Activated CD8-positive, alpha-beta memory T cell treated with anti-CD3 and anti-CD28 coated beads, Interleukin-2, amount 10 ng/mL, durations not matched to agents 7 days and 5 days (primary cell): ENCODE measurements around the gene DNAJC2. TPM values are rescaled to one million over a fixed set of nuclear protein-coding genes. Genes with fewer than 3 reads are reported as not detected.

ENCODE experiments used
- ATAC-seq: fragments of 150-1000 bp; cut with Tn5 transposase; one replicate; pipeline ENCODE4 v1.10.0; 2021; ENCODE audit warnings: moderate library complexity
- CTCF ChIA-PET: fragments of 350-600 bp; sonication (Branson Sonifier 250); formaldehyde crosslinking; loops from one replicate; lab custom pipeline; 2021; ENCODE audit warnings: antibody characterized with exemption; lab: Charles Lee
- DNase-seq: peaks from one replicate; pipeline ENCODE4 v3.0.0-alpha.2; 2020
- H3K27ac Mint-ChIP-seq: one replicate; pipeline ENCODE4 v1.8.0; 2021; ENCODE audit warnings: mild to moderate bottlenecking, mixed read lengths
- H3K27me3 Mint-ChIP-seq: one replicate; pipeline ENCODE4 v1.8.0; 2021; ENCODE audit warnings: mixed read lengths
- H3K36me3 Mint-ChIP-seq: one replicate; pipeline ENCODE4 v1.8.0; 2021; ENCODE audit warnings: mild to moderate bottlenecking, mixed read lengths
- H3K4me1 Mint-ChIP-seq: one replicate; pipeline ENCODE4 v1.8.0; 2021; ENCODE audit warnings: mixed read lengths
- H3K4me3 Mint-ChIP-seq: one replicate; pipeline ENCODE4 v1.8.0; 2021; ENCODE audit warnings: mild to moderate bottlenecking, moderate library complexity, mixed read lengths
- H3K9me3 Mint-ChIP-seq: one replicate; pipeline ENCODE4 v1.8.0; 2022; ENCODE audit warnings: low read depth, mixed read lengths
- total RNA-seq, 2 experiments: library from RNA; stranded (reverse); gene quantifications; one replicate each; pipeline ENCODE4 v1.2.3, GENCODE V29; 2021

The DNAJC2 gene, protein sequence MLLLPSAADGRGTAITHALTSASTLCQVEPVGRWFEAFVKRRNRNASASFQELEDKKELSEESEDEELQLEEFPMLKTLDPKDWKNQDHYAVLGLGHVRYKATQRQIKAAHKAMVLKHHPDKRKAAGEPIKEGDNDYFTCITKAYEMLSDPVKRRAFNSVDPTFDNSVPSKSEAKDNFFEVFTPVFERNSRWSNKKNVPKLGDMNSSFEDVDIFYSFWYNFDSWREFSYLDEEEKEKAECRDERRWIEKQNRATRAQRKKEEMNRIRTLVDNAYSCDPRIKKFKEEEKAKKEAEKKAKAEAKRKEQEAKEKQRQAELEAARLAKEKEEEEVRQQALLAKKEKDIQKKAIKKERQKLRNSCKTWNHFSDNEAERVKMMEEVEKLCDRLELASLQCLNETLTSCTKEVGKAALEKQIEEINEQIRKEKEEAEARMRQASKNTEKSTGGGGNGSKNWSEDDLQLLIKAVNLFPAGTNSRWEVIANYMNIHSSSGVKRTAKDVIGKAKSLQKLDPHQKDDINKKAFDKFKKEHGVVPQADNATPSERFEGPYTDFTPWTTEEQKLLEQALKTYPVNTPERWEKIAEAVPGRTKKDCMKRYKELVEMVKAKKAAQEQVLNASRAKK
- 10 to 100 TPM; 29.8 to 36.8 TPM for total RNA-seq

DNA sequence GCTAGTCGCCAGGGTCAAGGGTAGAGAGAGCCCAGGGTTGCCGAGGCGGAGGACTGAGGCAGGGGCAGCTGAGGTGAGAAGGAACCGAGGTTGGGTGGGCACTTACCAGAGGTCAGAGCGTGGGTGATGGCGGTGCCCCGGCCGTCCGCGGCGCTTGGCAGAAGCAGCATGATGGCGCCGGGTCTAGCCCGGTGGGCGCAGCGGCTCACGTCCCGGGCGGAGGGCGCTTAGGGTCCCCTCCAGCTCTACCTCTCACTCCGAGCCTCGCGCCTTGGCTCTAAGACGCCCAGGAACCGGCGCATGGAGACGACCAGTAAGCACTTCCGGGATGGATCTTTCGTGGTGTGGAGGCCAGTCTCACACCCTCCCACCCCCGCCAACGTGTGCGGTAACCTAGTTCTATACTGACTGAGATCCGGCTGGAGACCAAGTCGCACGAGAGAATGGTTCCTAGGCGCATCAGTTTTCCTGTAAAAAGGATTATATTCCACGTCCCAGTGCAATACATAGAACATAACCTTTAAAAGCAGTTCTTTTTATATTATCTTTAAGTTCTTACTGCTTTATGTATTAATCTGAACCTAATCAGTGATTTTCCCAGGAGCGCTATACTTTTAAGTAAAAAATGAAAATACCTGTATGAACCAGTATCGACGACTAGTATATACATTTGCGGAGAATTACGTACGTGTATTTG is at the start of gene DNAJC2:
TSS of gene DNAJC2 (minus strand) at position 315 of the 697 bp plus-strand sequence. CDS start at position 170, 145 bp downstream.
- CTCF ChIA-PET, result no interaction called here
- no peaks in the 10 kb centered on the region for H3K9me3 Mint-ChIP-seq

DNA sequence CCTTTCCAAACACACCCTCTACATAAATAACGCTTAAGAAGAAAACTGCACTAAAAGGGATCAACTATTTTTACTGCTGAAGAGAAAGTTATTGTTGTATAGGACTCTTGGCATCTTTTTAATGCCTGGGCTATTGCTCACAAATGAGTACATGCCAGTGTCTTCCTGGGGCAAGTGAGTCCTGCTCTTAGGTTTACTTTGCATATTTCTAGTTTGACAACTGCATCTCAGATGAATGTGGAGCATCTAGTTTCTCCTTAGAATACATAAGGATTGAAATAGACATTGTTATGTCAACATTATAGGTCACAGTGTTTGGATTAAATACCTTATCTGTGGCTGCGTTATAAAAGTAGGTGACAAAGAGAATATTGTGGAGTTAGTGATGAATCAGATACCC is 47.4 kb upstream of the DNAJC2 start:
- no peak overlapping the region for H3K4me3 Mint-ChIP-seq
- CTCF ChIA-PET, result no interaction called here
- H3K27ac Mint-ChIP-seq, result no peak overlapping the region
- no peak for ATAC-seq
- H3K27me3 Mint-ChIP-seq, result peaks cover 9% of the 10 kb centered on the region
- DNase-seq, result no peak
- no peaks in the 10 kb centered on the region for H3K36me3 Mint-ChIP-seq
- H3K9me3 Mint-ChIP-seq, result no peaks in the 10 kb centered on the region
- no peaks in the 10 kb centered on the region for H3K4me1 Mint-ChIP-seq

More for the DNA sequence above, at the start of gene DNAJC2:
- ATAC-seq (peak; percentile 90), DNase-seq (peak; percentile 92)
- Mint-ChIP-seq H3K36me3 (peaks cover 31% of the 10 kb centered on the region), H3K27ac (peak within 1 kb of the TSS; percentile 99), H3K4me3 (peak within 1 kb of the TSS; percentile 90), H3K27me3 (no peaks in the 10 kb centered on the region), H3K4me1 (peaks cover 58% of the 10 kb centered on the region)

DNA sequence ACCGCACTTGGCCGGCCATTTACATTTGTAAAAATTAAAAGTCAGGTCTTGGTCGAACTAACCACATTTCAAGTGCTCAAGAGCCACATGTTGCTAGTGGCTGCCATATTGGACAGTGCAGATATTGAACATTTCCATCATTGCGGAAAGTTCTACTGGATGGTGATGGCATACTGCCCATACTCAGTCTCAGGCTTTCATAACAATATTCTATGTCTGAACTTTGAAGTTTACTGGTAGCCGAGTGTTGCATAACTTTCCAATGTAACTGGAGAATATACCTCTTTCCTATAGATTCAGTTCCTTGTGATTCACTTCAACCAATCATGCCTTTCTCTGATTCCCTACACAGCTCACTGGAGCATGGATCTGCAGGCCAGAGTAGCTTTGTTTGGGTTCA is 46.6 kb upstream of the DNAJC2 start:
- CTCF ChIA-PET, result no interaction called here
- H3K4me1 Mint-ChIP-seq, result no peaks in the 10 kb centered on the region
- ATAC-seq, result no peak

DNA sequence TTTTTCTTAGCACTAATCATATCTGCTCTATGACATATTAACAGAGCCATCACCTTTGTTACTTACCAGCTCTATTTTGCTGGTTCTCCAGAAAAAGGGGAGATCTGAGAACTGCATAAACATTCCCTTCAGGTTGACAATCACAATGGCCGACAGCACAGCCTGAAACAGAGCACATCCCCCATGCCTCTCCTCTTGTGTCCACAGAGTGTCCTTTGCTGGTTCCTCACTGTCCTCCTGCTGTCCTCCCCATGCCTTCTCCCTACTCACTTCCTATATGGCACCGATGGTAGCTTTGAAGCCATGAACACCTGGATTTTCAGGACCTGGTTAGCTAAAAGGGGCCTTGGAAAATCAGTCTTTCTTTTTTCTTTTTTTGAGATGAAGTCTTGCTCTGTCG is 44.7 kb upstream of the DNAJC2 start:
- no peak overlapping the region for H3K27ac Mint-ChIP-seq
- DNase-seq (no peak), ATAC-seq (no peak)
- H3K27me3 Mint-ChIP-seq, result peaks cover 9% of the 10 kb centered on the region
- no peaks in the 10 kb centered on the region for H3K9me3 Mint-ChIP-seq
- CTCF ChIA-PET, result no interaction called here
- H3K36me3 Mint-ChIP-seq, result no peaks in the 10 kb centered on the region
- H3K4me1 Mint-ChIP-seq, result no peaks in the 10 kb centered on the region
- no peak overlapping the region for H3K4me3 Mint-ChIP-seq

More for the DNA sequence above, 46.6 kb upstream of the DNAJC2 start:
- Mint-ChIP-seq H3K27ac (no peak overlapping the region), H3K27me3 (peaks cover 9% of the 10 kb centered on the region), H3K9me3 (no peaks in the 10 kb centered on the region), H3K36me3 (no peaks in the 10 kb centered on the region), H3K4me3 (no peak overlapping the region)
- DNase-seq, result no peak

DNA sequence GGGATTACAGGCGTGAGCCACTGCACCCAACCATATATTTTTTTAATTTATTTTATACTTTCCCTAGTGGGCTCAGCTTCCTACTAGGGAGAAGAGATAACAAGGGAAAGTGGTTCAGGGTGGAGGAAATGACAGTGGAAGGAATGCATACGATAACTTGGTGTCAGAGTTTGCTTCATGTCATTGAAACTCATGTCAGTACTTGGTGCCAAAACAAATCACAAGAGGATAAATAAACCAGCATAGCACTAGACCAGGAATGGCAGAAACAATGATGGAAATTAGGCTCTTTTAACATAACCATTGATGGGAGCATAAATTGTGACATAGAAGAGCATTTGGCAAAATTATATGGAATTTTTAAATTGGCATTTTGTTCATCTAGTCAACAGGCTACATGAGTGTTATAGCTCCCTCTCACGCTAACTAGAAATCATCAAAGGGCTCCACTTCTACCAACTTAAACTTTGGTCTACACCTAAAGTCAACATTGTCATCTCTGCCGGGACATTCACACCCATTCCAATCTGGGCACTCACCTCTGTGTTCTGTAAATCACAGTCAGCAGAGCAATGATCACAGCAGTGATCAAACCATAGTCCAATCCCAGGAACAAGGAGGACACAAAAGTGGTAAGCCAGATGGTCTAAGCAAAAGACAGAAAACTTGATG is 44.0 kb upstream of the DNAJC2 start:
- Mint-ChIP-seq H3K9me3 (no peaks in the 10 kb centered on the region), H3K4me1 (no peaks in the 10 kb centered on the region), H3K4me3 (no peak overlapping the region), H3K27ac (no peak overlapping the region), H3K36me3 (no peaks in the 10 kb centered on the region), H3K27me3 (peaks cover 9% of the 10 kb centered on the region)
- ATAC-seq (no peak), DNase-seq (no peak)
- CTCF ChIA-PET, result no interaction called here

DNA sequence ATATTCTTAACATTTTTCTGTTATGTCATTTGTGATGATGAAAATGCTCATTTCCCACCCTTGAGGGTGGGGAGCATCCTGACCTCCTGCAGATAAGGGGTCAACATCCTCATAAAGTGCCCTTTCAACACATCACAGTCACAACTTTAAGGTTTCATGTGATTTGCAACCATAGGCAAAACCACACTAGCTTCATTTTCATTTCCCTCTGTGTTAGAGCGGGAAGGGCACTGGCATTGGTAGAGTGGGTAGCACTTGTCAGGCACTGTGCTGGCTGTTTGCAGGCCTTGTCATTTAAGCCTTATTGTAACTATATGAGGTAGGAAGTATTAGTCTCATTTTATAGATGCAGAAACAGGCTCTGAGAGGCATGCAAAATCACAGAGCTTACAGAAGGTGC is 42.7 kb upstream of the DNAJC2 start:
- Mint-ChIP-seq H3K36me3 (no peaks in the 10 kb centered on the region), H3K27me3 (peaks cover 6% of the 10 kb centered on the region), H3K4me1 (no peaks in the 10 kb centered on the region), H3K27ac (no peak overlapping the region), H3K4me3 (no peak overlapping the region), H3K9me3 (no peaks in the 10 kb centered on the region)
- DNase-seq (no peak), ATAC-seq (no peak)
- CTCF ChIA-PET, result no interaction called here

DNA sequence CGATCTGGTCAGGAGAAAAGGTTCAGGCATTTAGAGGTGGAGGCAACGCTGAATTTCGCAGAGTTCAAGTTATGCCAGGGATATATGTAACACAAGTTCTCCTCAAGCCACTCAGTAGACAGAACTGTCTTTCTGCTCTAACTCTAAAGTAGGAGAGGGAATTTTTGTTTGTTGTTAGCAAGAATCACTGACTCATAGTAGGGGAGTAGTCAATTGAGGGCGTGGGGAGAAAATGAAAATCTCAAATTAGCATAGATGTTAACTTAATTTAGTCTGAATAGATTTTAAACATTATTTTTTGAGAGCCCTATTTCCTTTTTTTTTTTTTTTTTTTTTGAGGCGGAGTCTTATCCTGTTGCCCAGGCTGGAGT is 37.5 kb upstream of the DNAJC2 start:
- CTCF ChIA-PET, result no interaction called here
- H3K27me3 Mint-ChIP-seq, result peaks cover 12% of the 10 kb centered on the region
- H3K9me3 Mint-ChIP-seq, result no peaks in the 10 kb centered on the region
- H3K27ac Mint-ChIP-seq, result no peak overlapping the region
- no peaks in the 10 kb centered on the region for H3K4me1 Mint-ChIP-seq
- H3K36me3 Mint-ChIP-seq, result no peaks in the 10 kb centered on the region
- DNase-seq (no peak), ATAC-seq (no peak)
- no peak overlapping the region for H3K4me3 Mint-ChIP-seq

DNA sequence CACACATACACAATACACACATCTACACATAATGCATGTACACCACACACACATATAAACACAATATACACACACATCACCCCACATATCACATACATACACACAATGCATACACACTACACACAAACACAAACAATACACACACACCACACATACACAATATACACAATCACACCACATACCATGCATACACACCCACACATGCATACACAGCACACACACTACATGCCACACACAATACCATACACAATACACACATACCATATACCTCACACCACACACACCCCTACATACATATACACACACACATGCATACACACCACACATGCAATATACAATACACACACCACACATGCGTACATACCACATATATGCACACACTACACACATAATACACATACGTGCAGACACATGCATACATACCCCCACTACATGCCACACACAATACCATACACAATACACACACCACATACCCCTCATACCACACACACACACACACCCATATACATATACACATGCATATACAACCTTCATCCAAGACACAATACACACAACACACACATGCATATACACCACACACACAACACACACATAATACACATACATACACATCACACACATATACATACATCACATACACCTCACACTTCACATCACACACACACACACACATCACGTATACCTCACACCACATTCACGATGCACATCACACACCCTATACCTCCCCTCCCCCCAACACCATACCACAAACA is 36.9 kb upstream of the DNAJC2 start:
- no peaks in the 10 kb centered on the region for H3K9me3 Mint-ChIP-seq
- ATAC-seq, result no peak
- H3K4me3 Mint-ChIP-seq, result no peak overlapping the region

DNA sequence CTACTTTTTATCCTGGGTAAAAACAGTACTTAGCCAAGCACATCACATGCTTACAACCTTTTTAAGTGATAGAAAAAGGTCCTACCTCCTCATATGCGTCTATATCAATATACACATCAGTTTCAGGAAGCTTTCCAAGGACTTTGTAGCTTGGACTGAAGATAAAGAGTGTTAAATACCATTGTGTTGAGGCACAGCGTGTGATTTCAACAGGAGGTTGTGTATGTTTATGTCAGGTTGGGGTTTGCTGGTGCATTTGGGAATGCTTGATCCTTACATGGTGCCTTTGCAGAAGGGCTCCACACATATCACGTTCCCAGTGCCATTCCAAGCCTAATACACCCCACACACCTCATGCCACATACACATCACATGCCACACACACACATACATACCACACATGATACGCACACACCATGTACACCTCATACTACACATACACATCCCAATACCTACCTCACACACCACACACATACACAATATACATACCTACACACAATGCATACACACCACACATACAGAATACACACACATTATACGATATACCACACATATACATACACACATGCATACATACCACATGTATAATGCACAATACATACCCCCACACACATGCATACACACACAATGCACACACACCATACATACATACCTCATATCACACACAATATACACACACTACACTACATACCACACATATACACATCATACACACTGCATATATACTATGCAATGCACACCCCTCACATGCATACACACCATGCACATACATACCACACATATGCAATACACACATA is 36.0 kb upstream of the DNAJC2 start:
- Mint-ChIP-seq H3K9me3 (no peaks in the 10 kb centered on the region), H3K27me3 (peaks cover 12% of the 10 kb centered on the region), H3K36me3 (no peaks in the 10 kb centered on the region), H3K4me3 (no peak overlapping the region), H3K27ac (no peak overlapping the region), H3K4me1 (no peaks in the 10 kb centered on the region)
- DNase-seq (no peak), ATAC-seq (no peak)
- CTCF ChIA-PET, result no interaction called here

More for the DNA sequence above, 36.9 kb upstream of the DNAJC2 start:
- no peaks in the 10 kb centered on the region for H3K4me1 Mint-ChIP-seq
- no peaks in the 10 kb centered on the region for H3K36me3 Mint-ChIP-seq
- DNase-seq, result no peak
- H3K27me3 Mint-ChIP-seq, result peaks cover 12% of the 10 kb centered on the region
- CTCF ChIA-PET, result no interaction called here
- no peak overlapping the region for H3K27ac Mint-ChIP-seq

DNA sequence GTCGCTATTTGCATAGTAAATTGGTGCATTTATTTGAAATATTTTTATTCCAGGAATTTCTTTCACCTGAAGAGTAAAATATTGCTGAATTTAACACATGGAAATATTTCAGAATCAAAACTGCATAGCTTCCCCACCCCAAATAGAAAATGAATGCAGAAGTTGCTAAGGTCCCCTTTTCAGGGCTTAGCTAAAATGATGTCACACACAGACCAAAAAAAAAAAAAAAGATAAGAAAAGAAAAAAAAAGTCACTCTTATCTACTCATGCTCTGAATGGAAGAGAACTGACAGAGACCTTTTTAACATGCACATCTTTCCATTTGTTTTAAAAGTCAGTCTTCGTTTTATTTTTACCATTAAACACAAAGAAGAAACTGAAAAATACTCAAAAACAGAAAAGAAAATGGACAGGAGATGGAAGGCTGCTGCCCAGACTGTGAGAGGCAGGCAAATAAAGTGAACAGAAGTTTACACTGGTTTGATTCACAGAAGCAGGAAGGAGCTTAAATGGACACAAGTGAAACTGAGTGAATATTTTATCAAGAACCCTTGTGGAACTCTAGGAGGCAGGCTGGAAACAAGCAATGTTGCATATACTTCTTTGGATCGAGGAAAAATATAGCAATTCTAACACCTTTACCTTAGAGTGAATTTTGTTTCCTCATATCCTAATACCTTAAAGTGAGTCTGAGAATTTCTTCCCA is 34.9 kb upstream of the DNAJC2 start:
- no peaks in the 10 kb centered on the region for H3K36me3 Mint-ChIP-seq
- ATAC-seq (no peak), DNase-seq (no peak)
- CTCF ChIA-PET, result interaction anchor here (0.7 kb wide), 1 partner anchor 39 kb away, joined by 3 read pairs; no protein-coding TSS in a partner anchor
- no peak overlapping the region for H3K27ac Mint-ChIP-seq
- no peak overlapping the region for H3K4me3 Mint-ChIP-seq
- peaks cover 12% of the 10 kb centered on the region for H3K27me3 Mint-ChIP-seq
- no peaks in the 10 kb centered on the region for H3K9me3 Mint-ChIP-seq
- H3K4me1 Mint-ChIP-seq, result no peaks in the 10 kb centered on the region

DNA sequence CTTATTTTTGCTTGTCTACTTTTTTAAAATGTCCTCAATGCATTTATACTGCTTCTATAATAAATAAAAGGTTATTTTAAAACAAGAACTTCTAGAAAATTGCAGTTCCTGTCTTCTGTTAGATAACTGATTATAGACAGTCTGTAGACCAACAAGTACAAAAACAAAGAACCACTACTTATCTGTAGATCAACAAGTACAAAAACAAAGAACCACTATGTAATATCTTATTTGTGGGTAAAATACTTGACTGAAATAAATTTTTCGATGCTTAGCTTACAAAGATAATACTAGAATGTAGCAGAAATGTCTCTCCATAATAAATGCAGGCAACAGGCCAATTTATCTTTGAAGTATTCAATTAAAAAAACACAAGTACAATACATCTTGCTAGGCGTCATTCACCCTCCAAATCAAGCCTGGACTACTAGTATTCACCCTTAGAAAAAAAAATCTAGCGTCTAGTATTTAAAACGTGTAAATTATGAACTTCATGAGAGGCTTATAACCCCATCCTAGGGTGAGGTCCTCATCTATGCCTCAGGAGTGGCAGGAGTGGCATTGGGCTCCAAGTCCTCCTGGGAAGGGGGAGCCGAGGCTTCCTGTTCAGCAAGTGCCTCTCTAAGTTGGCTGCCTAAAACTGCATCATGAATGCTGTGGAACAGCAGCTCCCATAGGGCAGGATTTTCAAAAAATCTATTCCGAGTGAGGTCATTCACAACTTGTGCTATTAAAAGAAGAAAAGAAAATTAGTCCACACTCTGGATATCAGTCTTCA is 29.5 kb upstream of the DNAJC2 start:
- CTCF ChIA-PET, result no interaction called here
- H3K36me3 Mint-ChIP-seq, result peaks cover 3% of the 10 kb centered on the region
- no peak overlapping the region for H3K27ac Mint-ChIP-seq
- H3K4me1 Mint-ChIP-seq, result no peaks in the 10 kb centered on the region
- H3K27me3 Mint-ChIP-seq, result peaks cover 9% of the 10 kb centered on the region
- H3K9me3 Mint-ChIP-seq, result no peaks in the 10 kb centered on the region
- DNase-seq (no peak), ATAC-seq (no peak)
- H3K4me3 Mint-ChIP-seq, result no peak overlapping the region
